Naive B cell (primary cell): ENCODE results near the gene ESAM. TPM values are rescaled to one million over a fixed set of nuclear protein-coding genes. Genes with fewer than 3 reads are reported as not detected.

Source experiments
- ATAC-seq, 2 donors: fragments of 150-1000 bp; cut with Tn5 transposase; 2 replicates each; pipeline ENCODE4 v1.10.0; 2021; ENCODE audit warnings: low read depth in 2 of 2, mild to moderate bottlenecking in 2 of 2, moderate library complexity in 2 of 2
- DNase-seq: peaks from one replicate; pipeline ENCODE4 v3.0.0; 2022
- H3K27ac Mint-ChIP-seq, 6 donors: one replicate each; pipeline ENCODE4 v1.8.0; 2020 to 2022; ENCODE audit warnings: mild to moderate bottlenecking in 6 of 6, mixed read lengths in 6 of 6, moderate library complexity in 5 of 6, inconsistent platforms in 2 of 6
- H3K27me3 Mint-ChIP-seq, 3 donors: one replicate each; pipeline ENCODE4 v1.8.0; 2021 to 2022; ENCODE audit warnings: mixed read lengths in 3 of 3, mild to moderate bottlenecking in 1 of 3
- H3K36me3 Mint-ChIP-seq, 2 donors: one replicate each; pipeline ENCODE4 v1.8.0; 2020 to 2022; ENCODE audit warnings: mixed read lengths in 2 of 2, inconsistent platforms in 1 of 2, mild to moderate bottlenecking in 1 of 2
- H3K4me1 Mint-ChIP-seq, 3 donors: one replicate each; pipeline ENCODE4 v1.8.0; 2020 to 2022; ENCODE audit warnings: mixed read lengths in 3 of 3, inconsistent platforms in 1 of 3, mild to moderate bottlenecking in 1 of 3, moderate library complexity in 1 of 3
- H3K4me3 Mint-ChIP-seq, 8 donors: one replicate each; pipeline ENCODE4 v1.8.0; 2020 to 2022; ENCODE audit warnings: mild to moderate bottlenecking in 8 of 8, mixed read lengths in 8 of 8, moderate library complexity in 8 of 8, inconsistent platforms in 2 of 8
- H3K9me3 Mint-ChIP-seq, 7 donors: one replicate each; pipeline ENCODE4 v1.8.0; 2020 to 2022; ENCODE audit warnings: mixed read lengths in 7 of 7, mild to moderate bottlenecking in 5 of 7, inconsistent platforms in 2 of 7, moderate library complexity in 1 of 7
- polyA plus RNA-seq, 6 donors: library from polyadenylated mRNA; unstranded; fragments of 300-500 nt; fragmentation: Illumina TruSeq; gene quantifications; one replicate each; pipeline ENCODE4 v1.2.3, GENCODE V29; 2021; ENCODE audit warnings: low read depth in 6 of 6

The ESAM gene
- polyA plus RNA-seq, 6 donors from 2014 or later, result 13.6 to 25.3 (median 19.1) TPM

DNA sequence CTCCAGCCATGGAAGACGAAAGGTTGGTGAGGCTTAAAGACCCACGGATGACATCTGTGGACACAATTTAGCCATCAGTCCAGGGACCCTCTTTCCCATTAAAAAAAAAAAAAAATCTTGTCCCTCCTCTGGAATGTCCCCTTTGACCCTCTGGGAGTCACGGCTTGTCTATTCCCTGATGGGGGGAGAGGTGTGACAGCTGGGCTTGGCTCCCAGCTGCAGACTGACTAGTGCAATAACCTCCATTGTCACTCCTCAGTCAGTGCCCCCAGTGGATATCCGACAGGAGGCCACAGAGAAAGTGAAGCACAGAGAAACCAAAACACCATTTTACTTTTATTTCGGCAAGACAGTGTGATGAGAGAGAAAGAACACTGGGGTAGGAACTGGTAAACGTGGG is 7.4 kb downstream of the ESAM start:
- peak overlapping the region in 2 of 6 donors; percentile 51 to 59 for H3K27ac Mint-ChIP-seq
- no peaks in the 10 kb centered on the region for H3K9me3 Mint-ChIP-seq
- ATAC-seq, result no peak
- peaks cover 36 to 50% (median 44%) of the 10 kb centered on the region in 3 donors for H3K4me1 Mint-ChIP-seq
- peaks cover 0 to 5% (median 0%) of the 10 kb centered on the region in 3 donors for H3K27me3 Mint-ChIP-seq
- H3K4me3 Mint-ChIP-seq, result no peak overlapping the region
- no peak for DNase-seq
- peaks cover 0 to 6% of the 10 kb centered on the region in 2 donors for H3K36me3 Mint-ChIP-seq

GRCh38 chr11:124754309-124754708 is 7.8 kb downstream of the ESAM start:
- Mint-ChIP-seq H3K27ac (peak overlapping the region in 1 of 6 donors; percentile 51), H3K4me3 (no peak overlapping the region), H3K27me3 (peaks cover 0 to 5% (median 0%) of the 10 kb centered on the region in 3 donors), H3K9me3 (no peaks in the 10 kb centered on the region), H3K36me3 (peaks cover 0 to 6% of the 10 kb centered on the region in 2 donors), H3K4me1 (peaks cover 36 to 52% (median 44%) of the 10 kb centered on the region in 3 donors)
- DNase-seq (no peak), ATAC-seq (no peak)

DNA sequence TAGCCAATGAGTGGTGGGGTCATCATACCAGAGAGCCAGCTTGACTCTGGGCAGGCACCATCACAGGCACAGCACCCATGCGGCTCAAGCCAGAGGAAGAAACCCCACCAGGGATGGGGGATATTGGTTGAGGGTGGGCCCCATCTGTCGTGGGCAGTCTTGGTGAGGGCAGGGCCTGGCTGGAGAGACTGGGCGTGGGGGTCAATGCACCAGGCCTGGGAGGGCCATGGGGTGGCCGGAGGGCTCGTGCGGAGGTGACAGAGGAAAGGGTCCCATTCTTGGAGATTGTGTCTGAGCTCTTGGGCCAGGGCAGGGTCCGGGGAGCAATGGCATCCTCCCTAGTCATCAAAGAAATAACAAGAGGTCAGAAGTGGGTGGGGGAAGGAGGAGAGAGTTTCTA is 8.5 kb downstream of the ESAM start:
- Mint-ChIP-seq H3K36me3 (peaks cover 0 to 6% of the 10 kb centered on the region in 2 donors), H3K27me3 (peaks cover 0 to 5% (median 0%) of the 10 kb centered on the region in 3 donors), H3K27ac (peak overlapping the region in 2 of 6 donors; percentile 44 to 54), H3K9me3 (no peaks in the 10 kb centered on the region), H3K4me1 (peaks cover 38 to 52% (median 44%) of the 10 kb centered on the region in 3 donors), H3K4me3 (no peak overlapping the region)
- ATAC-seq, result no peak
- no peak for DNase-seq

DNA sequence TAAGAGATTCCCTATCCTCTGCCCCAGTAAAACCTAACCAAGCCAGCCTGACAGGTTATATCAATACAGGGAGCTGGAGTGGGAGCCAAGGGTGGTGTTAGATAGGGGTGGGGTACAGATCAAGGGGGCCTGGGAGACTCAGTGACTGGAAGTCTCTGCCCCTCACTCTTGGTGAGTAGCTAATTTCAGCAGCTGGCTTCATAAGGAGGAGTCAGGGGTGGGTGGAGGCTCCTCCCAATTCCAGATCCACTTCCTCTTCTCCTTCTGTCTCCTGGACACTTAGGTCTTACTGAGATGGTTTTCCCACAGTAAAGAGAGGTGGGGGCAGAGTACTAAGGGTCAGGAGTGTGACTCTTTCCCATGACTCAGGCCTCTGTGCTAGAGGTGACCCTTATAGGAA is 8.9 kb downstream of the ESAM start:
- ATAC-seq (no peak), DNase-seq (no peak)
- H3K4me1 Mint-ChIP-seq, result peaks cover 36 to 52% (median 43%) of the 10 kb centered on the region in 3 donors
- H3K36me3 Mint-ChIP-seq, result peaks cover 0 to 6% of the 10 kb centered on the region in 2 donors
- peaks cover 0 to under 1% (median 0%) of the 10 kb centered on the region in 3 donors for H3K27me3 Mint-ChIP-seq
- H3K27ac Mint-ChIP-seq, result peak overlapping the region in 2 of 6 donors; percentile 44 to 54
- H3K4me3 Mint-ChIP-seq, result peak overlapping the region in 1 of 8 donors; percentile 54
- no peaks in the 10 kb centered on the region for H3K9me3 Mint-ChIP-seq

GRCh38 chr11:124752471-124753102 is 9.5 kb downstream of the ESAM start:
- Mint-ChIP-seq H3K9me3 (no peaks in the 10 kb centered on the region), H3K27ac (peak overlapping the region in 2 of 6 donors; percentile 37 to 41), H3K4me1 (peaks cover 33 to 52% (median 39%) of the 10 kb centered on the region in 3 donors), H3K27me3 (no peaks in the 10 kb centered on the region), H3K4me3 (peak overlapping the region in 4 of 8 donors; percentile 29 to 56 (median 46)), H3K36me3 (peaks cover 0 to 6% of the 10 kb centered on the region in 2 donors)
- ATAC-seq (peak in 1 of 2 donors; percentile 28), DNase-seq (no peak)

DNA sequence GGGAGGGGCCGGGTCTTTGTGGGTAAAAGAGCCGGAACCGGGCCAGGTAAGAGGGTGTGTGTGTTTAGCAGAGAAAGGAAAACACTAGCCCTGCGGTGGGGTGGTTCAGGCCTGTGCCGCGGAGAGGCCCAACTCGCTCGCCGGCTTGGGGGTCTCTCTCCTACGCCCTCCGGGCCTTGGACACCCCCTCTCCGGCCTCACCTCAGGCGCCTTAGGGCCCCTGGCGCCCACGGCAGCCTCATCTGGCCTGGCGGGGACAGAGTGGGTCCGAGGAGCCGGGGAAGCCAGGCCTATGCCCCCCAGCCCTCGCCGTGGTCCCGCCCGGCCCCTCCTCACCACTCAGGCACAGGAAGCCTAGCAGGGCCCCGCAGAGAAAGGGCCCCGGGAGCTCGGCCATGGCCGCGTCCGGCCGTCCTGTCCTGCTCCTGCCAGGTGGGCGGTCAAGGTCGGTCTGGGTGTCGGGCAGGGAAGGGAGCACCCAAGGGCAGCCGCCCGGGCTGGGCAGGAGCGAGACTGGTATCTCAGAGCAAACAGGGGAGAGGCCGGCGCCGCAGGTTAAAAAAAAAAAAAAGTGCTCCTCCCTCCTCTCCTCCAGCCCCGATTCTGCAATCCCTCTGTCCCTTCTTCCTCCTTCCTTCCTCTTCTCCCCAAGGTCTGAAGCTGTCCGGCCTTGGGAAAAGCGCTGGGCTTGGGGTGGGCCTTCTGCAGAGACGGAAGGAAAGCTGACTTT is 10.2 kb downstream of the ESAM start, which contains the start of gene VSIG2:
VSIG2 (minus strand) TSS at position 515 of the 730 bp plus-strand sequence; CDS start at position 397, 118 bp downstream.
- Mint-ChIP-seq H3K36me3 (peaks cover 0 to 6% of the 10 kb centered on the region in 2 donors), H3K27ac (peak within 1 kb of the TSS in 3 of 6 donors; percentile 14 to 66 (median 41)), H3K4me1 (peaks cover 38 to 58% (median 46%) of the 10 kb centered on the region in 3 donors), H3K9me3 (no peaks in the 10 kb centered on the region), H3K27me3 (no peaks in the 10 kb centered on the region), H3K4me3 (peak within 1 kb of the TSS in 4 of 8 donors; percentile 29 to 56 (median 46))
- no peak for ATAC-seq
- DNase-seq, result no peak

GRCh38 chr11:124751391-124751740 is 10.7 kb downstream of the ESAM start:
- H3K4me3 Mint-ChIP-seq, result peak overlapping the region in 1 of 8 donors; percentile 22
- H3K9me3 Mint-ChIP-seq, result no peaks in the 10 kb centered on the region
- no peak overlapping the region for H3K27ac Mint-ChIP-seq
- no peak for ATAC-seq
- H3K4me1 Mint-ChIP-seq, result peaks cover 39 to 60% (median 51%) of the 10 kb centered on the region in 3 donors
- no peak for DNase-seq
- H3K36me3 Mint-ChIP-seq, result peaks cover 0 to 6% of the 10 kb centered on the region in 2 donors
- H3K27me3 Mint-ChIP-seq, result no peaks in the 10 kb centered on the region

- H3K27me3 Mint-ChIP-seq, result no peaks in the 10 kb centered on the region
- DNase-seq (no peak), ATAC-seq (no peak)
- peak overlapping the region in 1 of 6 donors; percentile 54 for H3K27ac Mint-ChIP-seq
- H3K4me1 Mint-ChIP-seq, result peaks cover 44 to 68% (median 59%) of the 10 kb centered on the region in 3 donors
- H3K4me3 Mint-ChIP-seq, result peak overlapping the region in 7 of 8 donors; percentile 16 to 84 (median 59)
- peaks cover 0 to 6% of the 10 kb centered on the region in 2 donors for H3K36me3 Mint-ChIP-seq
- no peaks in the 10 kb centered on the region for H3K9me3 Mint-ChIP-seq
Measured at GRCh38 chr11:124749912-124750311, 12.2 kb downstream of the ESAM start.

DNA sequence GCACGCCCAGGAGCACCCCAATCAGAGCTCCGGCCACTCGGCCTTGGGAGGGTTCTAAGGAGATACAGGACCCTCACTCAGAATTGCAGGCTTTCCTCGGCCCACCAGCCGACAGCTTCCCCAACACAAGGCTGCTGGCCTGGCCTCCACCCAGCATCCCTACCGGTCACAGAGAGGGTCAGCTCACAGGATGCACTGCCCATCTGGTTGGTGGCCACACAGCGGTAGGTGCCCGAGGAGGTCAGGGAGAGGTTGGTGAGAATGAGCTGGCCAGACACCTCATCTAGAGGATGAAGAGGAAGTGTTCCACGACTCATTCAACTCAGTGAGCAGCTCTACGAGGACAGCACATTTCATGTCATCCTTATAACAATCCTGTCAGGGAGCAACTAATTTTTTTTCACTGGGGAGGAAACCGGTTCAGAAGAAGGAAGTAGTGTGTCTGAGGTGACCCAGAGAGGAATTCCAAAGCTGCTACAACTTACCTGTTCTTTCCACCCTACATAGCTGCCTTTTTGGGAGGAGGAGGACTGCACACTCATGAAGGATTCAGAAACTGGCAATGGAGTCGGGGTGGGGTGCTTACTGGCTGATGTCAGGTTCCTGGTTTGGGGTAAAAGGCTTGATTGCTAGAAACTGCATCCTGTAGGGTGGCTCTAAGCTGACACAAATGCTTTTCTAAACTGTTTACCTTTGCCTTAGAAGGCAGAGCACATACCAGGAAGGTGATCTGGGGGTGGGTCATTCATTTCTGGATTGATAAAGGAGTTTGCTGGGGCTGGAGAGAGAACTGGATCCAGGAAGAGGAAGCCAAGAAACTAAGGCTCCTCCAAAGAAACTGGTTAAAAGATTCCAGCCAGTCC is 13.4 kb downstream of the ESAM start:
- Mint-ChIP-seq H3K27me3 (no peaks in the 10 kb centered on the region), H3K27ac (peak overlapping the region in 4 of 6 donors; percentile 40 to 87 (median 79)), H3K4me1 (peaks cover 41 to 63% (median 58%) of the 10 kb centered on the region in 3 donors), H3K36me3 (no peaks in the 10 kb centered on the region), H3K9me3 (no peaks in the 10 kb centered on the region), H3K4me3 (peak overlapping the region in 6 of 8 donors; percentile 35 to 89 (median 52))
- DNase-seq (no peak), ATAC-seq (no peak)

DNA sequence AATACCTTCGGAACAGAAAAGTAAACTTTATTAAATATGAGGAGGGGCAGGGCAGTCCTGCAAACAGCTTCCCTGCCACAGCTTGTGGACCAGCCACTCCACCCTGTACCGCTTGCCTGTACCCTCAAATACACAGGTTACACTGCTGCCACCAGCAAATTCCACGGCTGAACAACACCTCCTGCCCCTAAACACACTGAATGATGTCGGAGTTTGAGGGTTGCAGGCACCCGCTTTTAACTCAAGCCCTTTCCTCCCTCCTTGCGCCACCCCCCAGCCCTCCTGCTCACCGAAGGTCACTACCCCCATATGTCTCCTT is 14.0 kb downstream of the ESAM start:
- Mint-ChIP-seq H3K9me3 (no peaks in the 10 kb centered on the region), H3K4me1 (peaks cover 41 to 58% (median 57%) of the 10 kb centered on the region in 3 donors), H3K27ac (peak overlapping the region in 3 of 6 donors; percentile 40 to 85 (median 62)), H3K27me3 (no peaks in the 10 kb centered on the region), H3K4me3 (peak overlapping the region in 5 of 8 donors; percentile 30 to 89 (median 57)), H3K36me3 (no peaks in the 10 kb centered on the region)
- no peak for DNase-seq
- ATAC-seq, result no peak

DNA sequence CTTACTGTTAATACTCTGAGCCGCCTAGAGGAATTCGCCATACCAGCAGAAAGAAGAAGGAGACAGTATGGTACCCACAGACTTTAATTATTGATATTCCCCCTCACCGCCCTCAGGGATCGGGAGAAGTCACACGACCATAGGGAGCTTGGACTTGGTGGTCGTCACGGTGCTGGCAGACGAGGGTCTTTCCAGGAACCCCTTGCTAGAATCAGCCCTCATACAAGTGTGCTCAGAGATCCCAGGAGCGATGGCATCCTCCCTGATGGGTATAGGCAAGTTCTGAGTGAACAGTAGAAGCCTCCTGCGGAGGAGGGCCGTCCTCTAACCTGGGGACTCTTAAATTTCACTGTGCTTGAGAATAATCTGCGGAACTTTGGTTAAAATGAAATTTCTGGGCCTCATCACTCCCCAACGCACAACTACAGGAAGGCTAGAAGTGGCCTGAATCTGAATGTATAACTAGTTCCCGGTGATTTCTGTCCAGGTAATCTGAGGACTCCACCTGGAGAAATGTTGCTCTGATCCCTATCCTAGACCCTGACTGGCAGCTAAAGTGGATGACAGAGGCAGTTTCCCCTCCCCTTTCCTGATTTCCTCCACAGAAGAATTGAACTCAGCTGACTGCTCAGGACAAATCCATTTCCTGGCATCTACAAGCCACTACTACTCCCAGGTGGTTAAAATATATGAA is 14.5 kb downstream of the ESAM start:
- Mint-ChIP-seq H3K9me3 (no peaks in the 10 kb centered on the region), H3K27ac (peak overlapping the region in 2 of 6 donors; percentile 5 to 87)

DNA sequence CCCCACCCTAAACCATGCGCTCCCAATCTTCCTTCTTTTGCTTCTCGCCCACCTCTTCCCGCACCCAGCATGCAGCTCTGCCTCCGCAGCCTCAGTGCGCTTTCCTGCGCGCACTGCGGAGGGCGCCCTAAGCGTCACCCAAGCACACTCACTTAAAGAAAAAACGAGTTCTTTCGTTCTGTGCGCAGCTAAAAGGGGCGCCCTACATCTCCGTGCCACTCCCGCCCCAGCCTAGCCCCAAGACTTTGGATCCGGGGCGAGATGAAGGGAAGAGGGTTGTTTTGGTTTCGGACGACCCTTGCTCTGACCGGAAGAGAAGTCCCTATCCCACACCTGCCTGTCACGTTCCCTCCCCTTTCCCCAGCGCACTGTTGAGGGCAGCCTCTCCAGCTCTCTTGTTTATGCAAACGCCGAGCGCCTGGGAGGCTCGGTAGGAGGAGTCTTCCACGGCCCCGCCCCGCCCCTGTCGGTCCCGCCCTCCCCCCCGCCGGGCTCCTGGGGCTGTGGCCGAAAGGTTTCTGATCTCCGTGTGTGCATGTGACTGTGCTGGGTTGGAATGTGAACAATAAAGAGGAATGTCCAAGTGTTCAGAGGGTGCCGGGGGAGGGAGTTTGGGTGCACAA is 15.4 kb downstream of the ESAM start:
- ATAC-seq (peak; percentile 84 to 85), DNase-seq (peak; percentile 80)
- no peaks in the 10 kb centered on the region for H3K9me3 Mint-ChIP-seq
- H3K4me3 Mint-ChIP-seq, result peak overlapping the region; percentile 89 to 100 (median 98)
- H3K36me3 Mint-ChIP-seq, result no peaks in the 10 kb centered on the region
- peaks cover 0 to 3% (median 3%) of the 10 kb centered on the region in 3 donors for H3K27me3 Mint-ChIP-seq
- peaks cover 41 to 56% (median 53%) of the 10 kb centered on the region in 3 donors for H3K4me1 Mint-ChIP-seq
- H3K27ac Mint-ChIP-seq, result peak overlapping the region; percentile 87 to 98 (median 94)

More for the DNA sequence above, 14.5 kb downstream of the ESAM start:
- peaks cover 41 to 55% (median 52%) of the 10 kb centered on the region in 3 donors for H3K4me1 Mint-ChIP-seq
- no peaks in the 10 kb centered on the region for H3K27me3 Mint-ChIP-seq
- no peaks in the 10 kb centered on the region for H3K36me3 Mint-ChIP-seq
- ATAC-seq, result no peak
- peak overlapping the region in 7 of 8 donors; percentile 89 to 100 (median 97) for H3K4me3 Mint-ChIP-seq
- DNase-seq, result no peak
